Measurements from ENCODE around the gene LRRC41. TPM values are rescaled to one million over a fixed set of nuclear protein-coding genes. Genes with fewer than 3 reads are reported as not detected.

Gene LRRC41
- polyA plus RNA-seq, 1 donor from 2014 or later = 52.9 TPM

GRCh38 chr1:46277658-46278373 lies 25.6 kb downstream of the LRRC41 start:
- H3K27ac ChIP-seq (ENCODE audit: low read length) = no peak overlapping the region
- H3K4me3 ChIP-seq (ENCODE audit: low read length) = no peak overlapping the region
- no peak overlapping the region for H3K4me2 ChIP-seq (ENCODE audit: low read length)
- no peaks in the 10 kb centered on the region for H3K36me3 ChIP-seq (ENCODE audit: insufficient read depth, low read length)
- no peaks in the 10 kb centered on the region for H3K79me2 ChIP-seq (replicated peaks; ENCODE audit: insufficient read depth, low read length)
- TF ChIP-seq EP300 (conservative IDR thresholded peaks at IDR 0.05; ENCODE audit: poor library complexity, severe bottlenecking) = no peak
- no peak for TF ChIP-seq TAF1 (IDR thresholded peaks at IDR 0.05; ENCODE audit: low read depth)
- TF ChIP-seq EZH2 (IDR thresholded peaks at IDR 0.05; ENCODE audit: borderline replicate concordance, insufficient read depth, low read length, poor library complexity, severe bottlenecking) = no peak
- no peak for TF ChIP-seq SMC3 (conservative IDR thresholded peaks at IDR 0.05; ENCODE audit: poor library complexity)
- no peak for TF ChIP-seq RAD21 (conservative IDR thresholded peaks at IDR 0.05)
- TF ChIP-seq CTCF (IDR thresholded peaks at IDR 0.05; ENCODE audit: poor library complexity, severe bottlenecking) = no peak
- no peak for TF ChIP-seq POLR2AphosphoS5 (IDR thresholded peaks at IDR 0.05)
- TF ChIP-seq MXI1 (conservative IDR thresholded peaks at IDR 0.05; ENCODE audit: poor library complexity, severe bottlenecking) = no peak
- TF ChIP-seq, protein P1, sequence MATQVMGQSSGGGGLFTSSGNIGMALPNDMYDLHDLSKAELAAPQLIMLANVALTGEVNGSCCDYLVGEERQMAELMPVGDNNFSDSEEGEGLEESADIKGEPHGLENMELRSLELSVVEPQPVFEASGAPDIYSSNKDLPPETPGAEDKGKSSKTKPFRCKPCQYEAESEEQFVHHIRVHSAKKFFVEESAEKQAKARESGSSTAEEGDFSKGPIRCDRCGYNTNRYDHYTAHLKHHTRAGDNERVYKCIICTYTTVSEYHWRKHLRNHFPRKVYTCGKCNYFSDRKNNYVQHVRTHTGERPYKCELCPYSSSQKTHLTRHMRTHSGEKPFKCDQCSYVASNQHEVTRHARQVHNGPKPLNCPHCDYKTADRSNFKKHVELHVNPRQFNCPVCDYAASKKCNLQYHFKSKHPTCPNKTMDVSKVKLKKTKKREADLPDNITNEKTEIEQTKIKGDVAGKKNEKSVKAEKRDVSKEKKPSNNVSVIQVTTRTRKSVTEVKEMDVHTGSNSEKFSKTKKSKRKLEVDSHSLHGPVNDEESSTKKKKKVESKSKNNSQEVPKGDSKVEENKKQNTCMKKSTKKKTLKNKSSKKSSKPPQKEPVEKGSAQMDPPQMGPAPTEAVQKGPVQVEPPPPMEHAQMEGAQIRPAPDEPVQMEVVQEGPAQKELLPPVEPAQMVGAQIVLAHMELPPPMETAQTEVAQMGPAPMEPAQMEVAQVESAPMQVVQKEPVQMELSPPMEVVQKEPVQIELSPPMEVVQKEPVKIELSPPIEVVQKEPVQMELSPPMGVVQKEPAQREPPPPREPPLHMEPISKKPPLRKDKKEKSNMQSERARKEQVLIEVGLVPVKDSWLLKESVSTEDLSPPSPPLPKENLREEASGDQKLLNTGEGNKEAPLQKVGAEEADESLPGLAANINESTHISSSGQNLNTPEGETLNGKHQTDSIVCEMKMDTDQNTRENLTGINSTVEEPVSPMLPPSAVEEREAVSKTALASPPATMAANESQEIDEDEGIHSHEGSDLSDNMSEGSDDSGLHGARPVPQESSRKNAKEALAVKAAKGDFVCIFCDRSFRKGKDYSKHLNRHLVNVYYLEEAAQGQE (IDR thresholded peaks at IDR 0.05; ENCODE audit: borderline replicate concordance) = no peak
- no peaks in the 10 kb centered on the region for H3F3A ChIP-seq (ENCODE audit: insufficient read depth, low read length, poor library complexity, severe bottlenecking)
- H2AFZ ChIP-seq (ENCODE audit: low read depth, low read length) = no peak overlapping the region
- no peaks in the 10 kb centered on the region for H3K27me3 ChIP-seq (ENCODE audit: insufficient read depth, low read depth, low read length)
- no peaks in the 10 kb centered on the region for H3K9me2 ChIP-seq (ENCODE audit: insufficient read depth, low read length)
- H3K9me3 ChIP-seq (ENCODE audit: low read length) = no peaks in the 10 kb centered on the region
- no peak overlapping the region for H3K9ac ChIP-seq (ENCODE audit: low read length)
- no peaks in the 10 kb centered on the region for H4K20me1 ChIP-seq (ENCODE audit: insufficient read depth)

DNA sequence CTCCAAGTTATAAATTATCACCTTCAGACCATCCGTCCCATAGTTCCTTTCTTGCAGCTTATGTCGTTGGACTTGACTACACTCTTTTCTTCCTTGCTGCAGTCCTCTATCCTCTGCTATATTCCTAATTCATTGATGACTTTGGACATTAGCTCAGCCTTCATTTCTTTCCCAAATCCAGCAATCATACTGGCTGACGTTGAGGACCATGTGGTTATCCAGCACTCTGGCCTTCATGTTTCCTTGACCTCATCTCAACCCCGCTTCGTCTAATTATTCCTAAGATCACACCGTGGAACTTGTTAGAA lies 28.4 kb downstream of the LRRC41 start:
- Histone ChIP-seq H3K36me3 (ENCODE audit: insufficient read depth, low read length) (no peaks in the 10 kb centered on the region), H4K20me1 (ENCODE audit: insufficient read depth) (no peaks in the 10 kb centered on the region), H3K79me2 (replicated peaks; ENCODE audit: insufficient read depth, low read length) (no peaks in the 10 kb centered on the region), H3K9me2 (ENCODE audit: insufficient read depth, low read length) (no peaks in the 10 kb centered on the region), H3K27me3 (ENCODE audit: insufficient read depth, low read depth, low read length) (no peaks in the 10 kb centered on the region), H3K4me3 (ENCODE audit: low read length) (no peak overlapping the region), H3F3A (ENCODE audit: insufficient read depth, low read length, poor library complexity, severe bottlenecking) (no peaks in the 10 kb centered on the region), H3K27ac (ENCODE audit: low read length) (no peak overlapping the region), H2AFZ (ENCODE audit: low read depth, low read length) (no peak overlapping the region), H3K9me3 (ENCODE audit: low read length) (no peaks in the 10 kb centered on the region), H3K4me2 (ENCODE audit: low read length) (no peak overlapping the region), H3K9ac (ENCODE audit: low read length) (no peak overlapping the region)
- TF ChIP-seq CTCF (IDR thresholded peaks at IDR 0.05; ENCODE audit: poor library complexity, severe bottlenecking) (no peak), EZH2 (IDR thresholded peaks at IDR 0.05; ENCODE audit: borderline replicate concordance, insufficient read depth, low read length, poor library complexity, severe bottlenecking) (no peak), TAF1 (IDR thresholded peaks at IDR 0.05; ENCODE audit: low read depth) (no peak), EP300 (conservative IDR thresholded peaks at IDR 0.05; ENCODE audit: poor library complexity, severe bottlenecking) (no peak), RAD21 (conservative IDR thresholded peaks at IDR 0.05) (no peak), SMC3 (conservative IDR thresholded peaks at IDR 0.05; ENCODE audit: poor library complexity) (no peak), MXI1 (conservative IDR thresholded peaks at IDR 0.05; ENCODE audit: poor library complexity, severe bottlenecking) (no peak), POLR2AphosphoS5 (IDR thresholded peaks at IDR 0.05) (no peak)
- TF ChIP-seq, protein P1 (IDR thresholded peaks at IDR 0.05; ENCODE audit: borderline replicate concordance) = no peak

All from neural cell (in vitro differentiated cells).